ENCODE results near the gene AMELX. TPM values are rescaled to one million over a fixed set of nuclear protein-coding genes. Genes with fewer than 3 reads are reported as not detected.

Gene AMELX
- polyA plus RNA-seq, 4 donors, result not detected

DNA sequence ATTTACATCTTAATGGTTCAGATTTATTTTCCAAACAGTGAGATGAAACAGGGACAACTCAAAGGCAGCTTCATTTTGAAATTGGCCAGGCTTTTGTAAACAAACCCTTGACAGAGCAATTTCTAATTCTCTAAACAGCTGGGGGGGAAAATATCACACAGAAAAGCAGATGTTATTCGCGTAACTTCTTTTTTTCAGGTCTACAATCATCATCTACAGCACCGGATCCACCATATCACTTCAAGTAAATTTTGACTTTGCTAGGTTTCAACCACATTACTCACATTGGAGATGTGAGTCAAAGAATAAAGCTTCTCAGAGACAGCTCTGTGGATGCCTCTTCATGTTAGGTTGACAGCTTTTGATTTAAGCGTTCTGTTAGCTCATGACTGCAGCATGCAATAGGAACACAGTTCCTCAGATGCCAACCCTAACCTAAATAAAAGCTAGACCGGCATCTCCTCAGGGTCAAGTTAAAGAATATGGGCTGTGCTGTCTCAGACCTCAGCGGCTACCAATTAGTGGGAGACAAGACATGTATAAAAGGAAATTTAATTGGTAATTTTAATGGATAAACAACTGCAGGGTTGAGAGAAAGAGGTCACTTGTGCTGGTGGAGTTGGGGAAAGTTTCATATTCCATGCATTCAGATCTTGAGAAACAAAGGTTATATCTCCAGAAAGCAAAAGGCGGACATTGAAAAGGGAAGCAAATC lies 26.8 kb downstream of the AMELX start:
- Histone ChIP-seq H3K36me3 (ENCODE audit: control insufficient read depth in 3 of 3, insufficient read depth in 2 of 3, low read depth in 1 of 3, low read length in 3 of 3) (no peaks in the 10 kb centered on the region), H3K9me3 (ENCODE audit: control insufficient read depth in 2 of 2, insufficient read depth in 1 of 2, low read depth in 1 of 2, low read length in 1 of 2) (peaks cover 0 to 3% of the 10 kb centered on the region in 2 donors), H3K27me3 (ENCODE audit: control insufficient read depth in 3 of 3, insufficient read depth in 3 of 3, low read length in 3 of 3) (no peaks in the 10 kb centered on the region), H3K27ac (ENCODE audit: low read depth in 1 of 3, low read length in 2 of 3) (peak overlapping the region in 1 of 3 donors; percentile 24), H3K4me3 (ENCODE audit: low read depth in 1 of 3, low read length in 3 of 3) (no peak overlapping the region), H3K4me1 (ENCODE audit: control insufficient read depth in 3 of 3, insufficient read depth in 2 of 3, low read depth in 1 of 3, low read length in 2 of 3) (no peaks in the 10 kb centered on the region)
- FAIRE-seq (no peak), DNase-seq (no peak)
- WGBS, 3 donors, result 61 to 90% (median 82%) methylated on average over 7 of the region's 7 CpGs

DNA sequence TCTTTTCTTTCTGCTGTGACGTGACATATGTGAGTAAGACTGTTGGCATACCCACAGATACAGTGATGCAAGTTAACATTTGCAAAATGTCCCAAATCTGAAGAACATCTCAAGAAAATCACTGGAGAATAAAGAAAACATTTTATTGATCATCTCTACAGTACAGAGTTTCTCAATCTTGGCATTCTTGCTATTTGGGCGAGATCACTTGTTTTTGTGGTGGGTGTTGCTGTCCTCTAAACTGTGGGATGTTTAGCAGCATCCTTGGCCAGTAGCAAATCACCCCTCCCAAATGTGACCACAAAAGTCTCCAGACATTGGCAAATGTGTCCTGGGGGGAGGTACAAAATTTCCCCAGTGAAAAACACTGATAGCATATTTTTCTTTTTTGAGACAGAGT lies 28.8 kb downstream of the AMELX start:
- Histone ChIP-seq H3K27me3 (ENCODE audit: control insufficient read depth in 3 of 3, insufficient read depth in 3 of 3, low read length in 3 of 3) (no peaks in the 10 kb centered on the region), H3K4me3 (ENCODE audit: low read depth in 1 of 3, low read length in 3 of 3) (no peak overlapping the region), H3K36me3 (ENCODE audit: control insufficient read depth in 3 of 3, insufficient read depth in 2 of 3, low read depth in 1 of 3, low read length in 3 of 3) (no peaks in the 10 kb centered on the region), H3K4me1 (ENCODE audit: control insufficient read depth in 3 of 3, insufficient read depth in 2 of 3, low read depth in 1 of 3, low read length in 2 of 3) (no peaks in the 10 kb centered on the region), H3K9me3 (ENCODE audit: control insufficient read depth in 2 of 2, insufficient read depth in 1 of 2, low read depth in 1 of 2, low read length in 1 of 2) (peaks cover 0 to 3% of the 10 kb centered on the region in 2 donors), H3K27ac (ENCODE audit: low read depth in 1 of 3, low read length in 2 of 3) (no peak overlapping the region)
- 52 to 65% (median 61%) methylated on average over 2 of the region's 2 CpGs for WGBS, 3 donors
- DNase-seq (no peak), FAIRE-seq (no peak)

GRCh38 chrX:11328134-11328533 lies 34.9 kb downstream of the AMELX start:
- no peak overlapping the region for H3K27ac ChIP-seq (ENCODE audit: low read depth in 1 of 3, low read length in 2 of 3)
- no peak overlapping the region for H3K4me3 ChIP-seq (ENCODE audit: low read depth in 1 of 3, low read length in 3 of 3)
- DNase-seq, result no peak
- H3K4me1 ChIP-seq (ENCODE audit: control insufficient read depth in 3 of 3, insufficient read depth in 2 of 3, low read depth in 1 of 3, low read length in 2 of 3), result no peaks in the 10 kb centered on the region
- no peaks in the 10 kb centered on the region for H3K27me3 ChIP-seq (ENCODE audit: control insufficient read depth in 3 of 3, insufficient read depth in 3 of 3, low read length in 3 of 3)
- H3K9me3 ChIP-seq (ENCODE audit: control insufficient read depth in 2 of 2, insufficient read depth in 1 of 2, low read depth in 1 of 2, low read length in 1 of 2), result peaks cover 0 to 3% of the 10 kb centered on the region in 2 donors
- no peaks in the 10 kb centered on the region for H3K36me3 ChIP-seq (ENCODE audit: control insufficient read depth in 3 of 3, insufficient read depth in 2 of 3, low read depth in 1 of 3, low read length in 3 of 3)
- no peak for FAIRE-seq
- WGBS, 3 donors, result 53 to 87% (median 71%) methylated on average over 3 of the region's 3 CpGs

DNA sequence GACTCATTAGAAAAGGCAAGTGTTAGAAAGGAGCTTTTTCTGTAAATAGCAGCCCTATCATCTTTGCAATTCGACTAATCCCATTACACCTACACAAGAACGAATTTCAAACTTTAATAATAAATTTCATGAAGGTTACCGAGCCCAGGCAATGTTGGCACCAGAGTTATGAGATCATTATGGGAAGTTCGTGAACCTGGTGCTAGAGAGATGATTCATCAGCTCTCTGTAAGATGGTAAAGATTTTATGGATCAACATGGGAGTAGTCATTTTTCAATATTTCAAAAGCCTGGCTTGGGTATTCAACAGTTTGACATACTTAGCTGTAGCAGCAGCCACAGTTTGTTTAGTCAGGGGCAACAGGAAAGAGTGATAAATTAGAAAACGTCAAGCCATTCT lies 35.8 kb downstream of the AMELX start:
- DNase-seq, result no peak
- Histone ChIP-seq H3K4me3 (ENCODE audit: low read depth in 1 of 3, low read length in 3 of 3) (no peak overlapping the region), H3K36me3 (ENCODE audit: control insufficient read depth in 3 of 3, insufficient read depth in 2 of 3, low read depth in 1 of 3, low read length in 3 of 3) (no peaks in the 10 kb centered on the region), H3K27me3 (ENCODE audit: control insufficient read depth in 3 of 3, insufficient read depth in 3 of 3, low read length in 3 of 3) (no peaks in the 10 kb centered on the region), H3K9me3 (ENCODE audit: control insufficient read depth in 2 of 2, insufficient read depth in 1 of 2, low read depth in 1 of 2, low read length in 1 of 2) (peaks cover 0 to 2% of the 10 kb centered on the region in 2 donors), H3K27ac (ENCODE audit: low read depth in 1 of 3, low read length in 2 of 3) (no peak overlapping the region), H3K4me1 (ENCODE audit: control insufficient read depth in 3 of 3, insufficient read depth in 2 of 3, low read depth in 1 of 3, low read length in 2 of 3) (no peaks in the 10 kb centered on the region)
- no peak for FAIRE-seq
- 37 to 58% (median 41%) methylated on average over 5 of the region's 5 CpGs for WGBS, 3 donors

DNA sequence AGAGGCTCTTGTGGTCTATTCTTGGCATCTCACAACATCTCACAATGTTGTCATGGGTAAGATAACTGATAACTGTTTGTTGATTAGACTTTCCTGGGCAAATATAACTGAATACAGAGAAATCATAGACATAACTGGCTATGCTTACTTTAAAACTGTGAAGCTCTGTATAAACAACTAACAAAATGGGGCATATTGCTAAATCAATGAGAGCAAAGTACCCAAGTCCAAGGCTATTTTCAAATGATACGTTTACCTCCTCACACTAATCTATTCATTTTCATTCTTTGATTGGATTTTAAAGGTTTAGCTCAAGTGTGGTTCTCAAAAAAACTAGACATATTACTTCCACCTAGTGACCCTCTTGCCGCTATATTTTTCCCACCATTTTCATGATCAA lies 38.6 kb downstream of the AMELX start:
- no peaks in the 10 kb centered on the region for H3K27me3 ChIP-seq (ENCODE audit: control insufficient read depth in 3 of 3, insufficient read depth in 3 of 3, low read length in 3 of 3)
- H3K4me3 ChIP-seq (ENCODE audit: low read depth in 1 of 3, low read length in 3 of 3), result no peak overlapping the region
- DNase-seq, result no peak
- peaks cover 0 to 7% (median 0%) of the 10 kb centered on the region in 3 donors for H3K4me1 ChIP-seq (ENCODE audit: control insufficient read depth in 3 of 3, insufficient read depth in 2 of 3, low read depth in 1 of 3, low read length in 2 of 3)
- no peaks in the 10 kb centered on the region for H3K36me3 ChIP-seq (ENCODE audit: control insufficient read depth in 3 of 3, insufficient read depth in 2 of 3, low read depth in 1 of 3, low read length in 3 of 3)
- H3K9me3 ChIP-seq (ENCODE audit: control insufficient read depth in 2 of 2, insufficient read depth in 1 of 2, low read depth in 1 of 2, low read length in 1 of 2), result no peaks in the 10 kb centered on the region
- 54 to 79% (median 58%) methylated on average over 2 of the region's 2 CpGs for WGBS, 3 donors
- H3K27ac ChIP-seq (ENCODE audit: low read depth in 1 of 3, low read length in 2 of 3), result no peak overlapping the region
- FAIRE-seq, result no peak

DNA sequence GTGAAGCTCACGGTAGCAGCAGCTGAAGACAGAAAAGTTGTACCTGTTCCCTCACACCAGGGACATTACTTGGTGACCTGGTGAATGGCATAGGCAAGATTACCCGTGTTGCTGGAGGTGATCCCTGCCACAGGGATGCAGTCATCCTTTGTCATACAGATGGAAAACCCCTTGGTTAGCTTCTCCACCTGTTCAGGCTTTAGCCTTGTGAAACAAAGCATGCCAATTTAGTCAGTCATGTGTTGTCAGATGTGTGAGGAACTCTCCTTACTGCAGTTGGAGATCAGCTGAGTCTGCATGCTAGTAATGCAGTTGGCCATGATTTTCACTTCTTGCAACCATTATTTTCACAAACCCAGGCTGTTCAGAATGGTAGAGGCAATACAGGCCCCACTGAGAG lies 41.0 kb downstream of the AMELX start:
- FAIRE-seq, result no peak
- H3K27me3 ChIP-seq (ENCODE audit: control insufficient read depth in 3 of 3, insufficient read depth in 3 of 3, low read length in 3 of 3), result no peaks in the 10 kb centered on the region
- no peaks in the 10 kb centered on the region for H3K9me3 ChIP-seq (ENCODE audit: control insufficient read depth in 2 of 2, insufficient read depth in 1 of 2, low read depth in 1 of 2, low read length in 1 of 2)
- WGBS, 3 donors, result 46 to 94% (median 68%) methylated on average over 2 of the region's 2 CpGs
- DNase-seq, result no peak
- H3K27ac ChIP-seq (ENCODE audit: low read depth in 1 of 3, low read length in 2 of 3), result no peak overlapping the region
- peaks cover 0 to 14% (median 0%) of the 10 kb centered on the region in 3 donors for H3K4me1 ChIP-seq (ENCODE audit: control insufficient read depth in 3 of 3, insufficient read depth in 2 of 3, low read depth in 1 of 3, low read length in 2 of 3)
- H3K4me3 ChIP-seq (ENCODE audit: low read depth in 1 of 3, low read length in 3 of 3), result no peak overlapping the region
- no peaks in the 10 kb centered on the region for H3K36me3 ChIP-seq (ENCODE audit: control insufficient read depth in 3 of 3, insufficient read depth in 2 of 3, low read depth in 1 of 3, low read length in 3 of 3)

DNA sequence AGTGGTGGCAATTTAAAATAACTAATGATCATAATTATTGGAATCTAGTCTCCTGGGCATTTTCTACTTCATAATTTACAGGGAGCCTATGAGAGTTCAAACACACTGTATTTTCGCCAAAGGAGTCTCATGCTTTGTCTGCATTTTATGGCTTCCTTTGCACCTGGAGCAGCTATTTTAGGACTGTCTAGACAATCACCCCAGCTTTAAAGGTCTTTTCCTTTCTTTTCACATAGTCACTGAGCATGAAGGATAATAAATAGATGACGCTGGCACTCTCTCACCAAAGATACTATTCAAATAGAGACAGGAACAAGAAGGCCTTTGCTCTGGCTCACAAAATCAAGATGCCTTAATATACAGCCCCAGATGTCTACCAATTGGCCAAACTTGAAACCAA lies 43.0 kb downstream of the AMELX start:
- no peak for FAIRE-seq
- WGBS, 3 donors, result 43 to 51% (median 46%) methylated on average over 2 of the region's 2 CpGs

DNA sequence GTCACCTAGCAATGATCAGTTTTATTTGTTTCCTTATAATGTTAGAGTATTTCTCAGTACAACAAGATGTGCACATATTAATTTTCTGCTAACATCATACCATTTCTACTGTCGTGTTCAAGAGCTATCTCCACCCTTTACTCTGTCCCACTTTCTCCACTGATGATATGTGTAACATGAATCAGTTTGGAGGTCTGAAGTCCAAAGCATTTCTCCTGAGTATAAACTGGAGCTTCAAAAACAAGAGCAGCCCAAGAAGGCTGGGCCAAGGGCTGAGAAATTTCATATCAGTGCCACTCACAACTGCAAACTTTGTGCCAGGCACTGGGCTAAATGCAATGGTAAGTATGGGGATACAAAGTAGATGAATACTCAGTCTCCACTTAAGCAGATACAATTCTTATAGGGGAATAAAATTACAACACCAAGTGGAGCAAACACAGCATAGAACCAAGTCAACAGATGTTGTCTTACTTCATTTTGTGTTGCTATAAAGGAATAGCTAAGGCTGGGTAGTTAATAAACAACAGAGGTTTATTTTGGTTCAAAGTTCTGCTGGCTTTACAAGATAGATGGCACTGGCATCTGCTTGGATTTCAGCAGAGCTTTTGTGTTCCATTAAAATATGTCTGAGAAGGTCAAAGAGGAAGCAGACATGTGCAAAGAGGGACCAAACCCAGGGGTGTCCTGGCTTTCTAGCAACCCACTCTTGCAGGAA lies 44.2 kb downstream of the AMELX start:
- WGBS, 3 donors, result 38 to 76% (median 54%) methylated on average over 1 of the region's 1 CpG
- H3K27ac ChIP-seq (ENCODE audit: low read depth in 1 of 3, low read length in 2 of 3), result peak overlapping the region in 1 of 3 donors; percentile 47
- DNase-seq (peak in 1 of 2 donors; percentile 60), FAIRE-seq (no peak)
- no peaks in the 10 kb centered on the region for H3K9me3 ChIP-seq (ENCODE audit: control insufficient read depth in 2 of 2, insufficient read depth in 1 of 2, low read depth in 1 of 2, low read length in 1 of 2)
- no peaks in the 10 kb centered on the region for H3K36me3 ChIP-seq (ENCODE audit: control insufficient read depth in 3 of 3, insufficient read depth in 2 of 3, low read depth in 1 of 3, low read length in 3 of 3)
- H3K4me3 ChIP-seq (ENCODE audit: low read depth in 1 of 3, low read length in 3 of 3), result no peak overlapping the region
- peaks cover 0 to 14% (median 0%) of the 10 kb centered on the region in 3 donors for H3K4me1 ChIP-seq (ENCODE audit: control insufficient read depth in 3 of 3, insufficient read depth in 2 of 3, low read depth in 1 of 3, low read length in 2 of 3)
- no peaks in the 10 kb centered on the region for H3K27me3 ChIP-seq (ENCODE audit: control insufficient read depth in 3 of 3, insufficient read depth in 3 of 3, low read length in 3 of 3)

More for the DNA sequence above, 43.0 kb downstream of the AMELX start:
- Histone ChIP-seq H3K27me3 (ENCODE audit: control insufficient read depth in 3 of 3, insufficient read depth in 3 of 3, low read length in 3 of 3) (no peaks in the 10 kb centered on the region), H3K36me3 (ENCODE audit: control insufficient read depth in 3 of 3, insufficient read depth in 2 of 3, low read depth in 1 of 3, low read length in 3 of 3) (no peaks in the 10 kb centered on the region), H3K9me3 (ENCODE audit: control insufficient read depth in 2 of 2, insufficient read depth in 1 of 2, low read depth in 1 of 2, low read length in 1 of 2) (no peaks in the 10 kb centered on the region), H3K4me3 (ENCODE audit: low read depth in 1 of 3, low read length in 3 of 3) (no peak overlapping the region), H3K27ac (ENCODE audit: low read depth in 1 of 3, low read length in 2 of 3) (no peak overlapping the region), H3K4me1 (ENCODE audit: control insufficient read depth in 3 of 3, insufficient read depth in 2 of 3, low read depth in 1 of 3, low read length in 2 of 3) (peaks cover 0 to 14% (median 0%) of the 10 kb centered on the region in 3 donors)
- no peak for DNase-seq
